GM12874 (cell line): ENCODE results near the gene ZDHHC14.

Experiments
- TF ChIP-seq, protein P1 (sequence below): IDR thresholded peaks from 2 replicates; pipeline ENCODE4 v1.5.1; 2011; ENCODE audit warnings: low read depth, mild to moderate bottlenecking, control low read depth, low read length, moderate library complexity; ENCODE audit not compliant: insufficient read depth

Gene ZDHHC14

GRCh38 chr6:157656437-157656997, 275.5 kb downstream of the ZDHHC14 start:
- TF ChIP-seq, protein P1, sequence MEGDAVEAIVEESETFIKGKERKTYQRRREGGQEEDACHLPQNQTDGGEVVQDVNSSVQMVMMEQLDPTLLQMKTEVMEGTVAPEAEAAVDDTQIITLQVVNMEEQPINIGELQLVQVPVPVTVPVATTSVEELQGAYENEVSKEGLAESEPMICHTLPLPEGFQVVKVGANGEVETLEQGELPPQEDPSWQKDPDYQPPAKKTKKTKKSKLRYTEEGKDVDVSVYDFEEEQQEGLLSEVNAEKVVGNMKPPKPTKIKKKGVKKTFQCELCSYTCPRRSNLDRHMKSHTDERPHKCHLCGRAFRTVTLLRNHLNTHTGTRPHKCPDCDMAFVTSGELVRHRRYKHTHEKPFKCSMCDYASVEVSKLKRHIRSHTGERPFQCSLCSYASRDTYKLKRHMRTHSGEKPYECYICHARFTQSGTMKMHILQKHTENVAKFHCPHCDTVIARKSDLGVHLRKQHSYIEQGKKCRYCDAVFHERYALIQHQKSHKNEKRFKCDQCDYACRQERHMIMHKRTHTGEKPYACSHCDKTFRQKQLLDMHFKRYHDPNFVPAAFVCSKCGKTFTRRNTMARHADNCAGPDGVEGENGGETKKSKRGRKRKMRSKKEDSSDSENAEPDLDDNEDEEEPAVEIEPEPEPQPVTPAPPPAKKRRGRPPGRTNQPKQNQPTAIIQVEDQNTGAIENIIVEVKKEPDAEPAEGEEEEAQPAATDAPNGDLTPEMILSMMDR: no peak

DNA sequence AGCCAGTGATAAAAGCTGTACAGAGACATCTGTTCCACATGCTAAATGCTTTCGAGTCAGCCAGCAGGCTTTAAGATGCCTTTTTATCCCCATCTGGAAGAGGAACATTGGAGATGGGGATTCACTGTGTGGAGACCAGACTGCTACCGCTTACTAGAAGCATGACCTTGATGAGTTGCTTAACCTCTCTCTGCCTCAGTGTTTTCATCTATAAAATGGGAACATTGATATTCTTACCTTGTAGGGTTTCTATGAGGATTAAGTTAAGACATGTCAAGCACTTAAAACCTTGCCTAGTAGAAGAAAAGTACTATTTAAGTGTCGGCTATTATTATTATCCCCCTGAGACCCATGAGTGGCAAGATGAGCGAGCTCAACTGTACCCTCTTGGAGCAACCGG, 276.8 kb downstream of the ZDHHC14 start:
- TF ChIP-seq, protein P1: no peak

- TF ChIP-seq, protein P1: no peak
These were observed 277.3 kb downstream of the ZDHHC14 start for GRCh38 chr6:157658301-157658700.

DNA sequence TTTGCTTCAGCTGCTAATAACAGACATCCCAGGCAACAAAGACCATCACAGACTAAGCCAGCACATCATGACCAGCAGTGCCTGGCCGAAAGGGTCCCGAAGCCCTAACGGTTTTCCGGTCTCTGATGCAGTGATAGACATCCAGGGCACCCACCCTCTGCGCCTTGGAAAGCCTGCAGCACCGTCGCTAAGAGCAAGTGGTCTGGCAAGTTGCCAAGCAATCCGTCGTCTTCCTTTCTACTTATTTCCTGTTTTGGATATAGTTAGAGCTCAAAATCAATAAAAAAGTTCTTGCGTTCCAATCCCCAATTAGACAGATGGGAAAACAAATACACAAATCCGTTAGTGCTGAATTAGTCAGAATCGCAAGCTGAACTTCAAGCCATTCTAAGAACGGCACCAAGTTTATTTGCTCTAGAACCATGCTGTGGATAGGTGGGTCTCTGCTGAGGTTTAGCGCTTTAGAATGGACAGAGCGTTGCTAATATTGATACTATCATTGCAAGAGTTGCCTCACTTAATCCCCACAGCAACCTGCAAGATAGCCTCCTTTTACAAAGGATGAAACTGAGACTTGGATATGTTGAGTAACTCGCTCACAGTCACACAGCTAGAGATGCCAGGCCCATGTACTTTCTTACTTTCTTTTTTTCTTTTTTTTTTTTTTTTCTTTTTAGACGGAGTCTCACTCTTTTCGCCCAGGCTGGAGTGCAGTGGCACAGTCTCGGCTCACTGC, 278.7 kb downstream of the ZDHHC14 start:
- TF ChIP-seq, protein P1: no peak

DNA sequence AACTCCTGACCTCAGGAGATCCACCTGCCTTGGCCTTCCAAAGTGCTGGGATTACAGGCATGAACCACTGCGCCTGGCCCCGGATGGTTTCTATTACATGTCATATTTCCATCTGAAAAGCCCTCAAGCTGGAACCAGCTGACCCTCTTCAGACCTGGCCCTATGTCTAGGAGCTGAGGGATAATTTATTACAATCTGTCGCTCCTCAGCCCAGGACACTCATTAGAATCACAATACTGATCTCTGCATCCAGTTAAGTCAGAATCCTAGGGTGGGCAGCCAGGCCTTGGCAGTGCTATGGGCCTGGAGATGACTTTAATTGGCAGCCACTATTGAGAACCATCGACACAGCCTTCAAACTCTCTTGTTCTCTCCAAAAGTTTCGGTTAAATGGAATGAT, 279.4 kb downstream of the ZDHHC14 start:
- TF ChIP-seq, protein P1: no peak

- TF ChIP-seq, protein P1: no peak
These were observed 280.7 kb downstream of the ZDHHC14 start for GRCh38 chr6:157661652-157662051.

GRCh38 chr6:157663261-157663660, 282.3 kb downstream of the ZDHHC14 start:
- TF ChIP-seq, protein P1: no peak
